ENCODE measurements around the gene ELAVL3.
"Not testable (repeated sequence)": the region's sequence is repeated elsewhere in the genome, so short reads cannot be mapped to it uniquely, and the experiment has no call there.

Gene ELAVL3

GRCh38 chr19:11418094-11418548 is 62.7 kb downstream of the ELAVL3 start:
- no peak for TF ChIP-seq SPI1 (IDR thresholded peaks at IDR 0.05; ENCODE audit: low read depth, low read length)
- no peak for TF ChIP-seq POU2F2 (IDR thresholded peaks at IDR 0.05; ENCODE audit: low read depth, low read length)
- no peak for TF ChIP-seq POLR2A (IDR thresholded peaks at IDR 0.05; ENCODE audit: low read depth, low read length)
- TF ChIP-seq TAF1 (IDR thresholded peaks at IDR 0.05; ENCODE audit: low read depth, low read length) = no peak
- no peak for TF ChIP-seq PAX5 (IDR thresholded peaks at IDR 0.05; ENCODE audit: insufficient read depth, low read length, severe bottlenecking)
- TF ChIP-seq POLR2AphosphoS5 (IDR thresholded peaks at IDR 0.05; ENCODE audit: low read depth, low read length) = no peak
- no peak for FAIRE-seq
- no peak for DNase-seq (ENCODE audit: insufficient read length, low spot score)

DNA sequence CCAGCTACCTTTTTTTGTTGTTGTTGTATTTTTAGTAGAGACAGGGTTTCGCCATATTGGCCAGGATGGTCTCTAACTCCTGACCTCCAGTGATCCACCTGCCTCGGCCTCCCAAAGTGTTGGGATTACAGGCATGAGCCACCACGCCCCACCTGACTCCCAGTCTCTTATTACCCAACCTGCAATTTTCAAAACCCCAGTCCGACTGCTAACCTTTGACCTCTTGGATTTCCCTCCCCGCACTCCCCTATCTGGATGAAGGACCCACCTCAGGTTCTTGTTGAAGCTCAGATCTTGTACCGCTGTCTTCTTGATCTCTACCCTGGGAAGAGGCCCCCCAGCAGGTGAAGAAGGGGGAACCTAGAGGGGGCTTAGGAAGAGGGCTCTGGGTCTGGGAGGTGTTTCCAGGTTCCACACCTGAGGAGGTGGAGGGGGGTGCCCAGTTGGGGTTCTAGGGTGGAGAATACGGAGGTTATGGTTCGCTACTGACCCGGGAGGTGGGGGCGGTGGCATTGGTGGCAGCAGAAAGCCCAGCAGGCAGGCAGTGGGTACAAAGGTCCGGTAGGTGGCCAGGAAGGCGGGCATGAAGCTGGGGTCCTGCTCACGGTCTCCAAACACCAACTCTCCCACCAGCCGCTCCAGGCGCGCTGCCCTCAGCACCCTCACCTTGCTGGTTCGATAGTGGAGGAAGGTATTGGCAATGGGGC is 64.3 kb downstream of the ELAVL3 start:
- FAIRE-seq (no peak), DNase-seq (ENCODE audit: insufficient read length, low spot score) (no peak)
- TF ChIP-seq POLR2A (IDR thresholded peaks at IDR 0.05; ENCODE audit: low read depth, low read length) (no peak), POLR2AphosphoS5 (IDR thresholded peaks at IDR 0.05; ENCODE audit: low read depth, low read length) (no peak), SPI1 (IDR thresholded peaks at IDR 0.05; ENCODE audit: low read depth, low read length) (no peak), TAF1 (IDR thresholded peaks at IDR 0.05; ENCODE audit: low read depth, low read length) (no peak), POU2F2 (IDR thresholded peaks at IDR 0.05; ENCODE audit: low read depth, low read length) (no peak), PAX5 (IDR thresholded peaks at IDR 0.05; ENCODE audit: insufficient read depth, low read length, severe bottlenecking) (no peak)

DNA sequence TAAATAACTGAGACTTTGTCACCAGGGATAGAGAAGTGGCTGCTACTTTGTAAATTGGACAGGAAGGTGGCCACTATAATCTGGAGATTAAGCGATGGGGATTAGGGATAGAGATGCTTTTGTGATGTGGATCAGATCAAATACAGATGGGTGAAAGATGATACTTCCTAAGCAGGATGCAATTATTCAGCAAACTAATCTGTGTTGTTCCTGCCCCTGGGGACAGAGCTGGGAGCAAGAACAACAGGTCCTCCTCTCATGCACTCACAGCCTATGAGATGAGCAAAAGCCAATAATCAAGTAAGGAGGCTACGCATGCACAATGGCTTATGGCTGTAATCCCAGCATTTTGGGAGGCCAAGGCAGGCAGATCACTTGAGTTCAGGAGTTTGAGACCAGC is 66.3 kb downstream of the ELAVL3 start:
- FAIRE-seq (no peak), DNase-seq (ENCODE audit: insufficient read length, low spot score) (no peak)
- TF ChIP-seq POLR2AphosphoS5 (IDR thresholded peaks at IDR 0.05; ENCODE audit: low read depth, low read length) (no peak), POU2F2 (IDR thresholded peaks at IDR 0.05; ENCODE audit: low read depth, low read length) (no peak)

DNA sequence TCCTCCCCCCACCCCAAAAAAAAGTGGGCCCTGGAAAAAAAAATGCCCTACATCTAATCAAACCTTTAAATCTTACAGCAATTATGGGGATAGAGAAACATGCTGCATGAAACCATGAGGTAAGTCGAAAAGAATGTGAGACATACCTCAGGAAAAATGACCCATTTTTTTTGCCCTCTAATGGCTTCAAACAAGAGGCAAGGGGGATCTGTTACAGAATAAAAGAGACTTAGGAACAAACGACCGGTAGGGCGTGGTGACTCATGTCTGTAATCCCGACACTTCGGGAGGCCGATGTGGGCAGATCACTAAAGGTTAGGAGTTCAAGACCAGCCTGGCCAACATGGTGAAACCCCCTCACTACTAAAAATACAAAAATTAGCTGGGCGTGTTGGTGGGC is 70.2 kb downstream of the ELAVL3 start:
- FAIRE-seq = no peak
- TF ChIP-seq SPI1 (IDR thresholded peaks at IDR 0.05; ENCODE audit: low read depth, low read length) (no peak), POLR2A (IDR thresholded peaks at IDR 0.05; ENCODE audit: low read depth, low read length) (no peak), POU2F2 (IDR thresholded peaks at IDR 0.05; ENCODE audit: low read depth, low read length) (no peak), PAX5 (IDR thresholded peaks at IDR 0.05; ENCODE audit: insufficient read depth, low read length, severe bottlenecking) (no peak), POLR2AphosphoS5 (IDR thresholded peaks at IDR 0.05; ENCODE audit: low read depth, low read length) (no peak), TAF1 (IDR thresholded peaks at IDR 0.05; ENCODE audit: low read depth, low read length) (no peak)
- DNase-seq (ENCODE audit: insufficient read length, low spot score) = no peak

DNA sequence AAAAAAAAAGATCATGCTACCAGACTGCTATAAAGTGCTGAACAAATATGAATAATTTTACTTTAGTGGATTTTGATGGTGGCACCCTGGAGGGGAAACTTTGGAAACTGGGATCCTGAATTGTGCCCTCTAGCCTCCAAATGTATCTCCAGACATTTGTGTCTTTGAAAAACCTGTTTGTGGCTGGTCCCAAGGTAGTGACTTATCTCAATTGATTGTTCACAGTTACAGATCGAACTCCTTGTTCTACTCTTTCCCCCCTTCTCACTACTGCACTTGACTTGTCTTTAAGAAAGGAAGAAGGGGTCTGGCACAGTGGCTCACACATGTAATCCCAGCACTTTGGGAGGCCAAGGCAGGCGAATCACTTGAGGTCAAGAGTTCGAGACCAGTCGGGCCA is 72.3 kb downstream of the ELAVL3 start:
- DNase-seq (ENCODE audit: insufficient read length, low spot score) (no peak), FAIRE-seq (peak; percentile 52)
- TF ChIP-seq POLR2AphosphoS5 (IDR thresholded peaks at IDR 0.05; ENCODE audit: low read depth, low read length) (no peak), TAF1 (IDR thresholded peaks at IDR 0.05; ENCODE audit: low read depth, low read length) (no peak), SPI1 (IDR thresholded peaks at IDR 0.05; ENCODE audit: low read depth, low read length) (no peak), POLR2A (IDR thresholded peaks at IDR 0.05; ENCODE audit: low read depth, low read length) (no peak), PAX5 (IDR thresholded peaks at IDR 0.05; ENCODE audit: insufficient read depth, low read length, severe bottlenecking) (no peak), POU2F2 (IDR thresholded peaks at IDR 0.05; ENCODE audit: low read depth, low read length) (no peak)

- FAIRE-seq = not testable (repeated sequence)
Measured at GRCh38 chr19:11406703-11407236, 74.1 kb downstream of the ELAVL3 start.

DNA sequence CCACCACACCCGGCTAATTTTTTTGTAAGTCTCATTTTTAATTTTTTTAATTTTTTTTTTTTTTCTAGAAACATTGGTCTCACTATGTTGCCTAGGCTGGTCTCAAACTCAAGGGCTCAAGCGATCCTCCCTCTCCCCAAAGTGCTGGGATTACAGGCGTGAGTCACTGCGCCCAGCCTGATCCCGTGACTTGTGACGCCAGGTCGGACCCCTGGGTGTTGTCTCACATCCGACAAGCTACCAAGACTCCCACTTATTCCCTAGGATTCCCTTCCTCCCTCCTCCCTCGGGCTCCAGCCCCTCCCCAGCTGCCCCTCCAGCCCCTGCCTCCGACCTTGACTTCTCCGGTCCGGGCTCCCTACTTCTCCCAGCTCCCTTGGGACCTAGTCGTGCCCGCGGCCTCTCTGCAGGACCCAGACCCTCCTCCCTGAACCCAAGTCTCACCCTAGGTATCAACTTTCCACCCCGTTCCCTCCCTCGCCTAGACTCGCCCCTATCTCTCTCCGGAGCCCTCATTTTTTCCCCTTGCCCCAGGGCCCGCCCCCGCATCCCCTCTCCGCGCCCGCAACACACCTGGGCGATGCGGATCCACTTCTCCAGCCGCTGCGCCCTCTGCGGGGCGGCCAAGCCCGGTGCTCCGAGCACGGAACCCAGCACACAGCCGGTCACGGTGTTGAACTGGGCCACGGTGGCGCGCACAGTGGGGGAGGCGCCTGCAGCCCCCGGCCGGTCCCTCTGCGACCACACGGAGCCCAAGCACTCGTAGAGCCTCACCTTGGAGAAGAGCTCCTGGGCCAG is 74.8 kb downstream of the ELAVL3 start:
- FAIRE-seq = no peak
- DNase-seq (ENCODE audit: insufficient read length, low spot score) = no peak
- TF ChIP-seq TAF1 (IDR thresholded peaks at IDR 0.05; ENCODE audit: low read depth, low read length) (no peak), POLR2A (IDR thresholded peaks at IDR 0.05; ENCODE audit: low read depth, low read length) (no peak), POLR2AphosphoS5 (IDR thresholded peaks at IDR 0.05; ENCODE audit: low read depth, low read length) (no peak), PAX5 (IDR thresholded peaks at IDR 0.05; ENCODE audit: insufficient read depth, low read length, severe bottlenecking) (no peak)

More at GRCh38 chr19:11406703-11407236, 74.1 kb downstream of the ELAVL3 start:
- DNase-seq (ENCODE audit: insufficient read length, low spot score) = not testable (repeated sequence)

GRCh38 chr19:11404588-11405222 is 76.1 kb downstream of the ELAVL3 start:
- DNase-seq (ENCODE audit: insufficient read length, low spot score) = no peak
- TF ChIP-seq TAF1 (IDR thresholded peaks at IDR 0.05; ENCODE audit: low read depth, low read length) (no peak), PAX5 (IDR thresholded peaks at IDR 0.05; ENCODE audit: insufficient read depth, low read length, severe bottlenecking) (no peak), POU2F2 (IDR thresholded peaks at IDR 0.05; ENCODE audit: low read depth, low read length) (no peak), SPI1 (IDR thresholded peaks at IDR 0.05; ENCODE audit: low read depth, low read length) (no peak), POLR2A (IDR thresholded peaks at IDR 0.05; ENCODE audit: low read depth, low read length) (no peak), POLR2AphosphoS5 (IDR thresholded peaks at IDR 0.05; ENCODE audit: low read depth, low read length) (no peak)
- FAIRE-seq = no peak

GRCh38 chr19:11401808-11402543 is 78.9 kb downstream of the ELAVL3 start:
- DNase-seq (ENCODE audit: insufficient read length, low spot score) (no peak), FAIRE-seq (no peak)
- no peak for TF ChIP-seq SPI1 (IDR thresholded peaks at IDR 0.05; ENCODE audit: low read depth, low read length)
- TF ChIP-seq POU2F2 (IDR thresholded peaks at IDR 0.05; ENCODE audit: low read depth, low read length) = no peak
- no peak for TF ChIP-seq POLR2AphosphoS5 (IDR thresholded peaks at IDR 0.05; ENCODE audit: low read depth, low read length)
- TF ChIP-seq POLR2A (IDR thresholded peaks at IDR 0.05; ENCODE audit: low read depth, low read length) = no peak
- TF ChIP-seq PAX5 (IDR thresholded peaks at IDR 0.05; ENCODE audit: insufficient read depth, low read length, severe bottlenecking) = no peak
- no peak for TF ChIP-seq TAF1 (IDR thresholded peaks at IDR 0.05; ENCODE audit: low read depth, low read length)

All from GM12891 (cell line).